CD4-positive, alpha-beta T cell (primary cell): Measurements from ENCODE around the gene F5. TPM values are rescaled to one million over a fixed set of nuclear protein-coding genes. Genes with fewer than 3 reads are reported as not detected.
"Not testable (repeated sequence)": the region's sequence is repeated elsewhere in the genome, so short reads cannot be mapped to it uniquely, and the experiment has no call there.

ENCODE experiments used
- ATAC-seq: fragments of 200-7000 bp; cut with Tn5 transposase; one replicate; pipeline ENCODE4 v1.10.0; 2022; ENCODE audit warnings: mild to moderate bottlenecking; ENCODE audit not compliant: poor library complexity
- CTCF ChIA-PET: fragments of 350-600 bp; sonication (Branson Sonifier 250); formaldehyde crosslinking; loops from one replicate; lab custom pipeline; 2021; ENCODE audit warnings: antibody characterized with exemption, inconsistent platforms; lab: Charles Lee
- POLR2A ChIA-PET: fragments of 350-600 bp; sonication (Branson Sonifier 250); formaldehyde crosslinking; loops from one replicate; lab custom pipeline; 2021; ENCODE audit warnings: antibody characterized with exemption, inconsistent platforms; lab: Charles Lee
- DNase-seq, 14 experiments: peaks; one replicate each; pipeline ENCODE4 v3.0.0-alpha.2; 2013 to 2020; ENCODE audit warnings: mixed read lengths in 2 of 14
- H3K27ac ChIP-seq, 2 donors: one replicate each; pipeline versions ENCODE4 v1.5.1 to v1.7.0; 2013; ENCODE audit warnings: low read length in 2 of 2, low read depth in 1 of 2, mild to moderate bottlenecking in 1 of 2
- H3K27me3 ChIP-seq, 2 experiments: 1 replicate in 1 of 2; 2 replicates in 1 of 2; pipeline versions ENCODE4 v1.6.1 to v1.7.0; 2013; ENCODE audit warnings: low read length in 2 of 2, control low read depth in 1 of 2, mild to moderate bottlenecking in 1 of 2, moderate library complexity in 1 of 2; ENCODE audit not compliant: insufficient read depth in 2 of 2, control insufficient read depth in 1 of 2
- H3K36me3 ChIP-seq: one replicate; pipeline ENCODE4 v1.6.1; 2013; ENCODE audit warnings: low read length, control low read depth; ENCODE audit not compliant: insufficient read depth
- H3K4me1 ChIP-seq: one replicate; pipeline ENCODE4 v1.6.1; 2013; ENCODE audit warnings: low read length, control low read depth; ENCODE audit not compliant: insufficient read depth
- H3K4me3 ChIP-seq: one replicate; pipeline ENCODE4 v1.5.1; 2013; ENCODE audit warnings: mild to moderate bottlenecking, low read length, moderate library complexity
- H3K9me3 ChIP-seq, 2 experiments: 1 replicate in 1 of 2; 2 replicates in 1 of 2; pipeline versions ENCODE4 v1.6.1 to v1.7.0; 2013; ENCODE audit warnings: low read length in 2 of 2, mild to moderate bottlenecking in 2 of 2, control low read depth in 1 of 2, moderate library complexity in 1 of 2; ENCODE audit not compliant: control insufficient read depth in 1 of 2, insufficient read depth in 1 of 2
- H3K27ac Mint-ChIP-seq: one replicate; pipeline ENCODE4 v1.8.0; 2020; ENCODE audit warnings: mixed read lengths
- H3K27me3 Mint-ChIP-seq: one replicate; pipeline ENCODE4 v1.8.0; 2021; ENCODE audit warnings: mixed read lengths
- H3K36me3 Mint-ChIP-seq: one replicate; pipeline ENCODE4 v1.8.0; 2021; ENCODE audit warnings: low read depth, mixed read lengths
- H3K4me1 Mint-ChIP-seq: one replicate; pipeline ENCODE4 v1.8.0; 2021; ENCODE audit warnings: low read depth, mixed read lengths
- H3K4me3 Mint-ChIP-seq: one replicate; pipeline ENCODE4 v1.8.0; 2020; ENCODE audit warnings: mild to moderate bottlenecking, mixed read lengths
- H3K9me3 Mint-ChIP-seq: one replicate; pipeline ENCODE4 v1.8.0; 2020; ENCODE audit warnings: mixed read lengths
- intact Hi-C, 2 experiments: fragments of 100-400 bp; cut with DNase I in 1 of 2; cut with micrococcal nuclease in 1 of 2; formaldehyde crosslinking; loops; one replicate each; pipeline versions ENCODE4 v1.15.1 to v1.9.0; 2023 to 2025; cut with DNase I, micrococcal nuclease
- total RNA-seq, 174 experiments: library from RNA in 2 of 174; stranded (reverse) in 2 of 174; gene quantifications; one replicate each; pipeline ENCODE4 v1.2.3 and lab custom pipeline; 2021 to 2026
- TF ChIP-seq, protein P1 (sequence below): fragments of 200-600 bp; IDR thresholded peaks from one replicate; pipeline ENCODE4 v1.8.0; 2022; ENCODE audit warnings: antibody characterized with exemption, mild to moderate bottlenecking

The F5 gene
- total RNA-seq, 2 experiments from 2014 or later: 5.4 to 6.2 TPM

DNA sequence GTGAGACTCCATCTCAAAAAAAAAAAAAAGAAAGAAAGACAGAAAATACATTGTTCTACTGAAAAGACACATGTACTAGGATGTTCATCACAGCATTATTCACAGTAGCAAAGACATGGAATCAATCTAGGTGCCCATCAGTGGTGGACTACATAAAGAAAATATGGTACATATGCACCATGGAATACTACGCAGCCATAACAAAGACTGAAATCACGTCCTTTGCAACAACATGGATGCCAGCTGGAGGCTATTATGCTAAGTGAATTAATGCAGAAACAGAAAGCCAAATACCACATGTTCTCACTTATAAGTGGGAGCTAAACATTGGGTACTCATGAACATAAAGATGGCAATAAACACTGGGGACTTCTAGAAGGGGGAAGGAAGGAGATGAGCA, 51.6 kb downstream of the F5 start:
- intact Hi-C loops: no loop called here
- H3K9me3 Mint-ChIP-seq: no peaks in the 10 kb centered on the region
- no peak for DNase-seq
- ATAC-seq: no peak
- H3K27me3 ChIP-seq: no peaks in the 10 kb centered on the region
- no peaks in the 10 kb centered on the region for H3K4me1 Mint-ChIP-seq
- H3K36me3 ChIP-seq: peaks cover 7% of the 10 kb centered on the region
- POLR2A ChIA-PET: no interaction called here
- H3K27ac ChIP-seq: no peak overlapping the region
- TF ChIP-seq, protein P1, sequence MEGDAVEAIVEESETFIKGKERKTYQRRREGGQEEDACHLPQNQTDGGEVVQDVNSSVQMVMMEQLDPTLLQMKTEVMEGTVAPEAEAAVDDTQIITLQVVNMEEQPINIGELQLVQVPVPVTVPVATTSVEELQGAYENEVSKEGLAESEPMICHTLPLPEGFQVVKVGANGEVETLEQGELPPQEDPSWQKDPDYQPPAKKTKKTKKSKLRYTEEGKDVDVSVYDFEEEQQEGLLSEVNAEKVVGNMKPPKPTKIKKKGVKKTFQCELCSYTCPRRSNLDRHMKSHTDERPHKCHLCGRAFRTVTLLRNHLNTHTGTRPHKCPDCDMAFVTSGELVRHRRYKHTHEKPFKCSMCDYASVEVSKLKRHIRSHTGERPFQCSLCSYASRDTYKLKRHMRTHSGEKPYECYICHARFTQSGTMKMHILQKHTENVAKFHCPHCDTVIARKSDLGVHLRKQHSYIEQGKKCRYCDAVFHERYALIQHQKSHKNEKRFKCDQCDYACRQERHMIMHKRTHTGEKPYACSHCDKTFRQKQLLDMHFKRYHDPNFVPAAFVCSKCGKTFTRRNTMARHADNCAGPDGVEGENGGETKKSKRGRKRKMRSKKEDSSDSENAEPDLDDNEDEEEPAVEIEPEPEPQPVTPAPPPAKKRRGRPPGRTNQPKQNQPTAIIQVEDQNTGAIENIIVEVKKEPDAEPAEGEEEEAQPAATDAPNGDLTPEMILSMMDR: no peak
- H3K9me3 ChIP-seq: no peaks in the 10 kb centered on the region
- no peak overlapping the region for H3K27ac Mint-ChIP-seq
- H3K36me3 Mint-ChIP-seq: peaks cover 6% of the 10 kb centered on the region
- H3K4me3 ChIP-seq: no peak overlapping the region
- H3K27me3 Mint-ChIP-seq: no peaks in the 10 kb centered on the region
- no peak overlapping the region for H3K4me3 Mint-ChIP-seq
- CTCF ChIA-PET: interaction anchor here (2.0 kb wide), 1 partner anchor 11 kb away, joined by 6 read pairs; no protein-coding TSS in a partner anchor
- H3K4me1 ChIP-seq: no peaks in the 10 kb centered on the region

DNA sequence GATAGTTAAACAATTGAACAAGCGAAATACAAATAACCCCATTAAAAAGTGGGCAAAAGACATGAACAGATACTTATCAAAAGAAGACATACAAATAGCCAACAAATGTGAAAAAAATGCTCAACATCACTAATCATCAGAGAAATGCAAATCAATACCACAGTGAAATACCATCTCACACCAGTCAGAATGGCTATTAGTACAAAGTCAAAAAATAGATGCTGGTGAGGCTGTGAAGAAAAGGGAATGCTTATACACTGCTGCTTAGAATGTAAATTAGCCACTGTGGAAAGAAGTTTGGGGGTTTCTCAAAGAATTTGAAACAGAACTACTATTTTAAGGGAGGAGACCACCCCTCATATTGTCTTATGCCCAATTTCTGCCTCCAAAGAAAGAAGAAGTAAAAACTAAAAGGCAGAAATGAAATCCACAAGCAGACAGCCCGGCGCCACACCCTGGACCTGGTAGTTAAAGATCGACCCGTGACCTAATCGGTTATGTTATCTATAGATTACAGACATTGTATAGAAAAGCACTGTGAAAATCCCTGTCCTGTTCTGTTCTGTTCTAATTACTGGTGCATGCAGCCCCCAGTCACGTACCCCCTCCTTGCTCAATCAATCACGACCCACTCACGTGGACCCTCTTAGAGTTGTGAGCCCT, 52.6 kb downstream of the F5 start:
- CTCF ChIA-PET, DNase-seq, H3K4me1 Mint-ChIP-seq, H3K27me3 ChIP-seq, H3K4me3 Mint-ChIP-seq, H3K9me3 ChIP-seq, H3K27ac ChIP-seq, H3K36me3 Mint-ChIP-seq, H3K4me3 ChIP-seq, H3K9me3 Mint-ChIP-seq, H3K36me3 ChIP-seq, H3K27me3 Mint-ChIP-seq, H3K27ac Mint-ChIP-seq, H3K4me1 ChIP-seq, ATAC-seq, intact Hi-C loops: not testable (repeated sequence)
- POLR2A ChIA-PET: interaction anchor here (0.6 kb wide), 1 partner anchor 52 kb away, joined by 3 read pairs; no protein-coding TSS in a partner anchor

DNA sequence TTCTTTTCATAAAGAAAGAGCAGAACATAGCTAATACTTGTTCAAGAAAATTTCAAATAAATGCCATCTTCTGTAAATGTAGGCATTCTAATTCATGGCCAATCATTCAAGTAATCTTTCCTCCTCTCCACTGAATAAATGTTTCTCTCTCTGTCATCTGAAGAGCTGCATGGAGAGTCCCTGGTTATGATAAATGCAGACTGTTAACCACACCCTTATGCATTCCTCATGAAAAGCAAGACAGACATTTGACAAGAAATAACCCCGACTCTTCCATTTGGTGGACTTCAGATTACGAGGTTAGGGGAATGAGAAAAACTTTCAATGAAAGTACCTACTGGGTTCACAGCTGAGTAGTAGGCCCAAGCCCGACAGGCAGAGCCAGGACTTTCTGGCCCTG, 55.8 kb downstream of the F5 start:
- H3K27ac ChIP-seq: no peak overlapping the region
- H3K36me3 ChIP-seq: peaks cover 18% of the 10 kb centered on the region
- H3K4me1 ChIP-seq: no peaks in the 10 kb centered on the region
- Mint-ChIP-seq H3K9me3 (no peaks in the 10 kb centered on the region), H3K4me3 (no peak overlapping the region), H3K27me3 (no peaks in the 10 kb centered on the region), H3K27ac (no peak overlapping the region), H3K36me3 (peaks cover 11% of the 10 kb centered on the region), H3K4me1 (peaks cover 10% of the 10 kb centered on the region)
- no peak overlapping the region for H3K4me3 ChIP-seq
- no peaks in the 10 kb centered on the region for H3K27me3 ChIP-seq
- no peak for DNase-seq
- H3K9me3 ChIP-seq: no peaks in the 10 kb centered on the region
- no peak for ATAC-seq
- TF ChIP-seq, protein P1: no peak
- ChIA-PET POLR2A (interaction anchor here (1.3 kb wide), 1 partner anchor 35 kb away, joined by 3 read pairs; no protein-coding TSS in a partner anchor), CTCF (no interaction called here)
- intact Hi-C loops: no loop called here
